Measurements from ENCODE around the gene EIF2AK3. TPM values are rescaled to one million over a fixed set of nuclear protein-coding genes. Genes with fewer than 3 reads are reported as not detected.

Gene EIF2AK3
- polyA plus RNA-seq, 1 of the 3 experiments (the other 2 are of a cell fraction) = 2.2 TPM

GRCh38 chr2:88542668-88543067 is 84.6 kb downstream of the EIF2AK3 start:
- Histone ChIP-seq H3K9ac (no peak overlapping the region), H4K20me1 (ENCODE audit: insufficient read depth) (no peaks in the 10 kb centered on the region), H3K9me2 (no peaks in the 10 kb centered on the region), H2AFZ (ENCODE audit: low read depth) (no peak overlapping the region), H3K27ac (ENCODE audit: low read depth in 2 of 2, low read length in 1 of 2) (no peak overlapping the region), H3K4me3 (ENCODE audit: low read depth in 2 of 2, low read length in 1 of 2) (no peak overlapping the region), H3K4me1 (ENCODE audit: control insufficient read depth in 1 of 2, insufficient read depth in 2 of 2, low read depth in 1 of 2, low read length in 1 of 2) (no peaks in the 10 kb centered on the region), H3K9me3 (no peaks in the 10 kb centered on the region), H3K36me3 (replicated peaks in 1 of 2; ENCODE audit: control insufficient read depth in 1 of 2, insufficient read depth in 2 of 2, low read length in 1 of 2) (no peaks in the 10 kb centered on the region), H3K27me3 (ENCODE audit: insufficient read depth) (no peaks in the 10 kb centered on the region), H3K4me2 (no peak overlapping the region), H3F3A (replicated peaks; ENCODE audit: insufficient read depth) (no peaks in the 10 kb centered on the region), H3K79me2 (ENCODE audit: insufficient read depth) (no peaks in the 10 kb centered on the region)
- WGBS (ENCODE audit: low lambda C conversion rate) = 60% methylated on average over 6 of the region's 6 CpGs
- CTCF ChIA-PET = no interaction called here
- DNase-seq = no peak
- POLR2A ChIA-PET = no interaction called here
- TF ChIP-seq GABPA (IDR thresholded peaks at IDR 0.05; ENCODE audit: low read depth) (no peak), IRF3 (IDR thresholded peaks at IDR 0.05; ENCODE audit: low read depth, low read length) (no peak), NFIC (IDR thresholded peaks at IDR 0.05; ENCODE audit: borderline replicate concordance) (no peak), POLR2AphosphoS5 (IDR thresholded peaks at IDR 0.05; ENCODE audit: low read depth, low read length) (no peak), JUND (IDR thresholded peaks at IDR 0.05) (no peak), SMC3 (IDR thresholded peaks at IDR 0.05; ENCODE audit: low read depth, low read length) (no peak), CHD2 (IDR thresholded peaks at IDR 0.05; ENCODE audit: low read length, partially characterized antibody) (no peak), TAF1 (IDR thresholded peaks at IDR 0.05; ENCODE audit: borderline replicate concordance, low read depth, low read length) (no peak)

DNA sequence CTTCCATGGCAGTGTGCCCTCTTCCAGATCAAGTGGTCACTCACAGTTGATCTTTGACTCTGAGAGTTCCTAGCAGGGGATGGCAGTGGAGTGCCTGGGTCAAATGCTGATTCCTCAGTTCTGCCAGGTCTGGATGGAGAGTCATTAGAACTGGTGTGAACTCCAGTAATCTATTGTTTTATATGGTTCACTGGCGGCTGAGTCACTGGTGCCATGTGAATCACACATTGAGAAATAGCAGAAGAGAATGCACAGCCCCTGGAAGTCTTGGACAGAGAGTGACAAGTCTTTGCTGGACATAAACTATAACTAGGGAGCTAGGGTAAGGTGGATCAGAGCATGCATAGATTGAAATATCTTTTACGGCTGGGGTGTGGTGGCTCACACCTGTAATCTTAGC is 86.9 kb downstream of the EIF2AK3 start:
- no peaks in the 10 kb centered on the region for H3K79me2 ChIP-seq (ENCODE audit: insufficient read depth)
- no peaks in the 10 kb centered on the region for H3K27me3 ChIP-seq (ENCODE audit: insufficient read depth)
- ChIA-PET POLR2A (no interaction called here), CTCF (no interaction called here)
- H3K4me1 ChIP-seq (ENCODE audit: control insufficient read depth in 1 of 2, insufficient read depth in 2 of 2, low read depth in 1 of 2, low read length in 1 of 2) = no peaks in the 10 kb centered on the region
- H3F3A ChIP-seq (replicated peaks; ENCODE audit: insufficient read depth) = no peaks in the 10 kb centered on the region
- H3K36me3 ChIP-seq (replicated peaks in 1 of 2; ENCODE audit: control insufficient read depth in 1 of 2, insufficient read depth in 2 of 2, low read length in 1 of 2) = no peaks in the 10 kb centered on the region
- no peak overlapping the region for H3K4me2 ChIP-seq
- H2AFZ ChIP-seq (ENCODE audit: low read depth) = no peak overlapping the region
- no peak overlapping the region for H3K4me3 ChIP-seq (ENCODE audit: low read depth in 2 of 2, low read length in 1 of 2)
- H3K9me2 ChIP-seq = no peaks in the 10 kb centered on the region
- H3K27ac ChIP-seq (ENCODE audit: low read depth in 2 of 2, low read length in 1 of 2) = no peak overlapping the region
- no peaks in the 10 kb centered on the region for H3K9me3 ChIP-seq
- H3K9ac ChIP-seq = no peak overlapping the region
- 44% methylated on average over 2 of the region's 2 CpGs for WGBS (ENCODE audit: low lambda C conversion rate)
- TF ChIP-seq RFX5 (IDR thresholded peaks at IDR 0.05; ENCODE audit: low read length) (no peak), JUND (IDR thresholded peaks at IDR 0.05) (no peak), NFIC (IDR thresholded peaks at IDR 0.05; ENCODE audit: borderline replicate concordance) (no peak), MEF2A (IDR thresholded peaks at IDR 0.05; ENCODE audit: borderline replicate concordance, low read depth) (no peak)
- TF ChIP-seq, protein P1, sequence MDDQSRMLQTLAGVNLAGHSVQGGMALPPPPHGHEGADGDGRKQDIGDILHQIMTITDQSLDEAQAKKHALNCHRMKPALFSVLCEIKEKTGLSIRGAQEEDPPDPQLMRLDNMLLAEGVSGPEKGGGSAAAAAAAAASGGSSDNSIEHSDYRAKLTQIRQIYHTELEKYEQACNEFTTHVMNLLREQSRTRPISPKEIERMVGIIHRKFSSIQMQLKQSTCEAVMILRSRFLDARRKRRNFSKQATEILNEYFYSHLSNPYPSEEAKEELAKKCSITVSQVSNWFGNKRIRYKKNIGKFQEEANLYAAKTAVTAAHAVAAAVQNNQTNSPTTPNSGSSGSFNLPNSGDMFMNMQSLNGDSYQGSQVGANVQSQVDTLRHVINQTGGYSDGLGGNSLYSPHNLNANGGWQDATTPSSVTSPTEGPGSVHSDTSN (IDR thresholded peaks at IDR 0.05) = no peak
- H4K20me1 ChIP-seq (ENCODE audit: insufficient read depth) = no peaks in the 10 kb centered on the region
- DNase-seq = no peak
